ENCODE measurements around the gene PEX11B. TPM values are rescaled to one million over a fixed set of nuclear protein-coding genes. Genes with fewer than 3 reads are reported as not detected.
A peak's percentile ranks its signal among the peaks of the same experiment; 100 is the strongest.

The PEX11B gene
- total and polyA plus RNA-seq, 2 of the 8 experiments (the other 6 are each of a cell fraction or from before 2014, with no cell fraction given) = 9.1 to 15.1 TPM

DNA sequence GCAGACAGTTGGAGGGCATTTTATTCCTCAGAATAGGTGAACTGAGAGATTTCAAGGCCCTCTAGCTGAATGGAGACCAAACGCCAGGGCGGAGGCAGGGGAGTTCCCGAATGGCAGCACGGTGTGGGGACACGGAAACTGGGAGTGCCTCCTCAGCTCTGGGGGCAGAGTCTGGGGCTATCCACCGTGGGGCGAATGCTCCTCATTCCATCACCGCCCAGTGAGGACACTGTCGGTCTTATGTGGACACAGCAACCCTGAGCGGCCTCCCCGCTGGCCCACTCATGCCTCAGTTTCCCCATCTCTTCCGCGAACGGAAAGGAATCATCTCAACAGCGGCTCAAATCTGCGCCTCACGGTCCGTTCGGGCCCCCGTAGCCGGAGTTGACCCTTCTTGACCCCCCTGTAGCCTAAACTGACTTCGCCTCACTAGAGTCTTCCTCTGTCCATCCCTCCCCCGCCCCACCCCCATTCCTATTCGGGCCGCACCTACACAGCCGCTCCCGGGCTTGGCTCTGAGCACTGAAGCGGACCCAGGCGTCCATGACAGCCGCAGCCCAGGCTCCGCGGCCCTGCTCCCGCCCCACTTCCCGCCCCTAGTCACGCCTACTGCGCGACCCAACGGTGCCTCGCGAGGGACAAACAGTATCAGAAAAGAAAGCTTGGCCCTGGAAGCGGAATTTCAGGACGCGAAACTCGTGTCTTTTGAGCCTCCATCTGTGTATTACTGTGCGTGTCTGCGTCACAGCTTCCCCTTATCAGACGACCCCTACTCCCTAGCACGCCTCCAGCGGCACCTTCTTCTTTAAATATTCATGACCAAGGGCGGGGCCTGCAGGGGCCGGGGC, at the start of gene PEX11B (continued):
- TF ChIP-seq SIN3A (conservative IDR thresholded peaks at IDR 0.05 in 1 of 2, IDR thresholded peaks at IDR 0.05 in 1 of 2; ENCODE audit: low read depth in 1 of 2, low read length in 2 of 2) (0 out of 4 replicates have a peak, but pooled peaks have one; percentile 20 to 48), SIX5 (IDR thresholded peaks at IDR 0.05; ENCODE audit: low read depth, low read length) (no peak), PHF8 (conservative IDR thresholded peaks at IDR 0.05; ENCODE audit: low read depth, low read length) (0 out of 2 replicates have a peak, but pooled peaks have one; percentile 51), BRCA1 (IDR thresholded peaks at IDR 0.05; ENCODE audit: low read depth, low read length) (0 out of 2 replicates have a peak, but pooled peaks have one; percentile 36), RNF2 (IDR thresholded peaks at IDR 0.05; ENCODE audit: borderline replicate concordance, low read depth, low read length, missing control alignments, poor library complexity, severe bottlenecking) (no peak), CBX8 (IDR thresholded peaks at IDR 0.05; ENCODE audit: borderline replicate concordance, low read depth, low read length) (no peak), SRF (IDR thresholded peaks at IDR 0.05; ENCODE audit: low read depth, low read length) (no peak), POLR2AphosphoS5 (IDR thresholded peaks at IDR 0.05; ENCODE audit: low read depth, low read length) (no peak; the same call in 1 of the 2 replicates), CREB1 (IDR thresholded peaks at IDR 0.05) (0 out of 2 replicates have a peak, but pooled peaks have one; percentile 49), KDM4A (IDR thresholded peaks at IDR 0.05; ENCODE audit: low read depth, low read length, severe bottlenecking) (peak; percentile 62), TAF1 (IDR thresholded peaks at IDR 0.05; ENCODE audit: low read depth, low read length) (no peak; the same call in 1 of the 2 replicates), CHD1 (IDR thresholded peaks at IDR 0.05; ENCODE audit: low read depth, low read length) (no peak), CBX5 (IDR thresholded peaks at IDR 0.05; ENCODE audit: low read depth, low read length) (no peak), CEBPB (IDR thresholded peaks at IDR 0.05; ENCODE audit: low read depth, low read length) (no peak), HDAC2 (IDR thresholded peaks at IDR 0.05; ENCODE audit: borderline replicate concordance in 1 of 2, low read depth in 2 of 2, low read length in 2 of 2) (peak in 1 of 2 experiments; percentile 3; a peak in 1 of 4 replicates), JUND (IDR thresholded peaks at IDR 0.05; ENCODE audit: low read length) (no peak), POLR2A (IDR thresholded peaks at IDR 0.05; ENCODE audit: control extremely low read depth in 1 of 2, low read depth in 2 of 2, low read length in 2 of 2) (0 out of 3 replicates have a peak, but pooled peaks of 1 of the 2 experiments have one; percentile 11), TEAD4 (IDR thresholded peaks at IDR 0.05; ENCODE audit: low read depth, low read length) (no peak), JUN (IDR thresholded peaks at IDR 0.05; ENCODE audit: low read depth, low read length) (no peak), RFX5 (IDR thresholded peaks at IDR 0.05; ENCODE audit: borderline replicate concordance, low read depth, low read length) (no peak)
- TF ChIP-seq, protein P1, sequence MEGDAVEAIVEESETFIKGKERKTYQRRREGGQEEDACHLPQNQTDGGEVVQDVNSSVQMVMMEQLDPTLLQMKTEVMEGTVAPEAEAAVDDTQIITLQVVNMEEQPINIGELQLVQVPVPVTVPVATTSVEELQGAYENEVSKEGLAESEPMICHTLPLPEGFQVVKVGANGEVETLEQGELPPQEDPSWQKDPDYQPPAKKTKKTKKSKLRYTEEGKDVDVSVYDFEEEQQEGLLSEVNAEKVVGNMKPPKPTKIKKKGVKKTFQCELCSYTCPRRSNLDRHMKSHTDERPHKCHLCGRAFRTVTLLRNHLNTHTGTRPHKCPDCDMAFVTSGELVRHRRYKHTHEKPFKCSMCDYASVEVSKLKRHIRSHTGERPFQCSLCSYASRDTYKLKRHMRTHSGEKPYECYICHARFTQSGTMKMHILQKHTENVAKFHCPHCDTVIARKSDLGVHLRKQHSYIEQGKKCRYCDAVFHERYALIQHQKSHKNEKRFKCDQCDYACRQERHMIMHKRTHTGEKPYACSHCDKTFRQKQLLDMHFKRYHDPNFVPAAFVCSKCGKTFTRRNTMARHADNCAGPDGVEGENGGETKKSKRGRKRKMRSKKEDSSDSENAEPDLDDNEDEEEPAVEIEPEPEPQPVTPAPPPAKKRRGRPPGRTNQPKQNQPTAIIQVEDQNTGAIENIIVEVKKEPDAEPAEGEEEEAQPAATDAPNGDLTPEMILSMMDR (IDR thresholded peaks at IDR 0.05; ENCODE audit: control extremely low read depth in 1 of 3, insufficient read depth in 1 of 3, low read depth in 1 of 3, low read length in 3 of 3) = no peak
